Psoas muscle (tissue), 8 donors: ENCODE measurements around the gene COL23A1. TPM values are rescaled to one million over a fixed set of nuclear protein-coding genes. Genes with fewer than 3 reads are reported as not detected.

Source experiments
- ATAC-seq, 4 donors: fragments of 200-7000 bp; cut with Tn5 transposase; one replicate each; pipeline ENCODE4 v1.9.1; 2020; ENCODE audit warnings: moderate library complexity in 3 of 4, mild to moderate bottlenecking in 2 of 4
- DNase-seq, 2 donors: peaks; one replicate each; pipeline ENCODE4 v3.0.0-alpha.2; 2020
- H3K27ac ChIP-seq: fragments of 200-600 bp; one replicate; pipeline ENCODE4 v1.8.0; 2022
- H3K27me3 ChIP-seq, 3 donors: fragments of 200-600 bp in 1 of 3; one replicate each; pipeline versions ENCODE4 v1.6.1 to v1.8.0; 2013 to 2022; ENCODE audit warnings: low read length in 2 of 3, mild to moderate bottlenecking in 2 of 3, moderate library complexity in 1 of 3; ENCODE audit not compliant: insufficient read depth in 3 of 3
- H3K36me3 ChIP-seq, 2 donors: fragments of 200-600 bp in 1 of 2; one replicate each; pipeline versions ENCODE4 v1.6.1 to v1.8.0; 2013 to 2022; ENCODE audit warnings: low read depth in 1 of 2, mild to moderate bottlenecking in 1 of 2, moderate library complexity in 1 of 2; ENCODE audit not compliant: insufficient read depth in 1 of 2
- H3K4me1 ChIP-seq: fragments of 200-600 bp; one replicate; pipeline ENCODE4 v1.8.0; 2022
- H3K4me3 ChIP-seq: fragments of 200-600 bp; one replicate; pipeline ENCODE4 v1.8.0; 2022; ENCODE audit warnings: mild to moderate bottlenecking
- H3K9me3 ChIP-seq: fragments of 200-600 bp; one replicate; pipeline ENCODE4 v1.8.0; 2022
- CTCF ChIP-seq: fragments of 200-600 bp; IDR thresholded peaks from one replicate; pipeline ENCODE4 v1.8.0; 2022; ENCODE audit warnings: antibody characterized with exemption
- WGBS, 3 donors: extraction: QIAGEN DNeasy Blood & Tissue Kit; methylation state at CpG; one replicate each; pipeline versions ENCODE4 v1.1.6 to v1.1.7; 2013; 5-methylcytosine and 5-hydroxymethylcytosine counted together
- intact Hi-C, 2 donors: fragments of 100-400 bp; cut with DNase I; formaldehyde crosslinking; loops; one replicate each; pipeline versions ENCODE4 v1.11.0 to v1.14.2; 2022
- polyA plus RNA-seq, 3 donors: library from polyadenylated mRNA; stranded (reverse); fragments of 200-250 nt; gene quantifications; one replicate each; pipeline ENCODE4 v1.2.3, GENCODE V29; 2013
- total RNA-seq, 4 donors: library from RNA; stranded (reverse); fragmentation: NEBNext Ultra II Directional in 2 of 4; extraction: Animal tissue kit (Norgen Biotek cat#: 25700) in 2 of 4; gene quantifications; one replicate each; pipeline versions ENCODE4 v1.2.1 to v1.2.4, GENCODE V29; 2021 to 2023
- donor health status: healthy with polysubstance abuse.
- donor health status: DM: no; HTN: no; CAD: no; lungs with moderate emphysema.
- donor health status: Bipolar disorder and iron deficiency.
- donor health status: healthy.
- donor health status: DM: yes; HTN: yes; CAD: no.
- donor health status: DM: no; HTN: no; CAD: no.
- donor health status: DM: no; HTN: no; CAD: no.
- donor health status: DM: yes; HTN: yes; CAD: no.

The COL23A1 gene
- total and polyA plus RNA-seq, 7 donors, result 0.66 to 3.0 (median 1.2) TPM

DNA sequence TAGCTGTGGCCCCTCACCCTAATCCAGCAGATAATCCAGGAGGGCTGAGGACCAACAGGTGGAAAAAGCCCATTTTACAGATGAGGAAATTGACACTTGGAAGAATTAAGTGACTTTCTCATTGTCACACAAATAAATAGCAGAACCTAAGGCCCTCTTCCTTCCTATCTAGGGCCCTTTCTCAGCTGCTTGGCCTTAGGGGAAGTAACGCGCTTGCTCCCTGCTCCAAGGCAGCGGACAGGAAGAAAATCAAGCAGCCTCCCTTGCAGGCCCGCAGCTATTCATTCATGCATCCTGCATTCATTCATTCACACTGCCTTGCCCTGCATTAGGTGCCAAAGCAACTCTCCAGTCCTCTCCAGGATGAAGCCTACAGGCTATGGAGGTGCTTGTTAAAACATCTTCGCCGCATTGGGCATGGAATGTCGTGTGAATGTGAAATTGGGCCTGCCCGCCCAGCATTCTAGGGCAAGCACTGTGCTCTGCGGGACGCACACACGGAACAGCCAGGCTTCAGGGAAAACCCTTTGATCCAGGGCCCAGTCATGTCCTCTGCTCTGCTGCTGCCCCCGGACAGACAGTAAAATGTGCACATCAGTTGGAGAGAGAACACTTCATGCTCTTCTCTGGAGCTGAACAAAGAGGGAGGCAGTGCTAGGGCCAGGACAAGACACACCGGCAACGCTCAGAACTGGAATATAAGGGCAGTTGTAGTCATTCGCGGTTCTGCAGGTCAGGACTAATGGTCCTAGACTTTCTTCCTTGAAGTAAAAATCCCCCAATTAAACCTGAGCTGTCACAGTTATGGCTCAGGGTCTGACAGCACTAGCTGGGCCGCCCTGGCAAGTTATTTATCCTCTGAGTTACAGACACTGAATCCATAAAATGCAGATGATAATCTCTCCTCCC, 166.0 kb downstream of the COL23A1 start:
- H3K27me3 ChIP-seq, result no peaks in the 10 kb centered on the region
- no peaks in the 10 kb centered on the region for H3K9me3 ChIP-seq
- no peak for TF ChIP-seq CTCF
- intact Hi-C loops, result no loop called here
- no peaks in the 10 kb centered on the region for H3K36me3 ChIP-seq
- no peak for DNase-seq
- no peak for ATAC-seq
- no peak overlapping the region for H3K27ac ChIP-seq
- no peak overlapping the region for H3K4me3 ChIP-seq
- WGBS, 3 donors, result 85 to 89% (median 88%) methylated on average over 17 of the region's 17 CpGs
- H3K4me1 ChIP-seq, result peaks cover 13% of the 10 kb centered on the region

DNA sequence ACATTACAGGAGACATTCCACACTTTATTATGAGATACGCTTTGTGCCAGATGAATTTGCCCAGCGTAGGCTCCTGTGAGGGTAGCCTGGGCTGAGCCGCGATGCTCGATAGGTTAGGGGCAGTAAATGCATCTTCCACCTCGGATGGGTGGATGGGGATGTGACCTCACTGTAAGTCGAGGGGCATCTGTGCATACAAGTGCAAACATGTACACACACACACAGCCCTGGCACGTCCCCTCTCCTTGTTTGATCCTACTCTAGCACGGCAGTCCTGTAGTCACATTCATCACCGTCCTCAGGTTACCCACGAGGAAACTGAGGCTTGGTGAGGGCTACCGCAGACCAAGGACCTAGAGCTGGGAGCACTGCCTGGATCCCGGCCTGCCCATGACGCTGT, 166.8 kb downstream of the COL23A1 start:
- Histone ChIP-seq H3K36me3 (no peaks in the 10 kb centered on the region), H3K27me3 (no peaks in the 10 kb centered on the region), H3K27ac (no peak overlapping the region), H3K9me3 (no peaks in the 10 kb centered on the region), H3K4me3 (no peak overlapping the region), H3K4me1 (peaks cover 6% of the 10 kb centered on the region)
- ATAC-seq (no peak), DNase-seq (no peak)
- TF ChIP-seq CTCF, result no peak
- WGBS, 3 donors, result 90 to 92% (median 91%) methylated on average over 14 of the region's 14 CpGs
- intact Hi-C loops, result no loop called here

DNA sequence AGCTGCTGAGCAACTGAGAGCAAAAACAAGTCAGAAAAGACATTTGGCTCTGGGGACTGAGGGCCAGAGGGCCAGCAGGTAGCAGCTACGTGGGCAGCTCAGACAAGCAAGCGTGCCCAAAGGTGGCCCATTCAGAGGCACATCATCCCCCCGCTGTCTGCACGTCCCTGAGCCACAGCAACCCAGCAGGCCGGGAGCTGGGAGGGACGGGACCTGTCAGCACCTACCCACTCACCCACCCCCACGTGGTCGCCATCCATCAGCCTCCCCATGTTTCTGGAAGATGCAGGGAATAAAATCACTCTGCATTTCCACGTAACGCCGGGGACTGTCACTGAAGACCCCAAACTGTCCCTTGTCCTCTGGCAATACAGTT, 167.8 kb downstream of the COL23A1 start:
- Histone ChIP-seq H3K27me3 (no peaks in the 10 kb centered on the region), H3K9me3 (no peaks in the 10 kb centered on the region), H3K36me3 (no peaks in the 10 kb centered on the region), H3K4me1 (no peaks in the 10 kb centered on the region), H3K27ac (no peak overlapping the region), H3K4me3 (no peak overlapping the region)
- no peak for ATAC-seq
- DNase-seq, result no peak
- no peak for TF ChIP-seq CTCF
- 86 to 90% (median 88%) methylated on average over 11 of the region's 11 CpGs for WGBS, 3 donors
- intact Hi-C loops, result no loop called here

DNA sequence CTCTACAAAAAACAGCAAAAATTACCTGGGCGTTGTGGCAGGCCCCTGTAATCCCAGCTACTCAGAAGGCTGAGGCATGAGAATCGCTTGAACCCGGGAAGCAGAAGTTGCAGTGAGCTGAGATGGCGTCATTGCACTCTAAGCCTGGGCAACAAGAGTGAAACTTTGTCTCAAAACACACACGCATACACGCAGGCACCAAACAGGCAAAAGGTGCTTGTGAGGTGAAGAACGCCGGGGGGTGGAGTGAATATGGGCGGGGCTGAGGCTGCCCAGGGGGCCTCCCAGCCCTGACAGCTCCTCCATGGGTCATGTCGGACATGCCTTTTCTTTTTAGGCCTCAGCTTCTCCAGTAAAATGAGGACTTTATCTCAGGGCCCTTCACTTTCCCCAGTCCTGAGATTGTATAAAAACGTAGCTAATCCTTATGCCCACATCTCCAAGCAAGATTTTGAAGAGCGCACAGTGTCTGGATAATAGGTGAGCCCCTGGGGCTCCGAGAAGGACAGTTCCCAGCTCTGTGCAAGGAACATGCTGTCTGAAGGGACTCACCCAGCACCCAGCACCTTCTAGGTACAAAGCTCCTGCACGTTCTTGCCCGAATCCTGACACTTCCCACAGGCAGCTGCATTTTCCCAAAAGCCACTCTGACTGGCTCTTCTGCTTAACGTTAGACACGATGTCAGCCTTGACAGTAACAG, 168.3 kb downstream of the COL23A1 start:
- Histone ChIP-seq H3K4me1 (no peaks in the 10 kb centered on the region), H3K4me3 (no peak overlapping the region), H3K9me3 (no peaks in the 10 kb centered on the region), H3K27me3 (no peaks in the 10 kb centered on the region), H3K36me3 (no peaks in the 10 kb centered on the region), H3K27ac (no peak overlapping the region)
- ATAC-seq (no peak), DNase-seq (no peak)
- intact Hi-C loops, result no loop called here
- WGBS, 3 donors, result 85 to 88% (median 85%) methylated on average over 17 of the region's 17 CpGs
- TF ChIP-seq CTCF, result no peak
